HEK293T (cell line): Measurements from ENCODE around the gene DDI2.

ENCODE experiments used
- ARNT ChIP-seq: fragments of 450-650 bp; IDR thresholded peaks from 2 replicates; pipeline ENCODE4 v1.6.1; 2017; ENCODE audit warnings: mild to moderate bottlenecking
- BHLHE40 ChIP-seq: fragments of 450-650 bp; IDR thresholded peaks from 2 replicates; pipeline ENCODE4 v1.6.1; 2016; ENCODE audit warnings: mild to moderate bottlenecking, moderate library complexity, borderline replicate concordance
- ELF4 ChIP-seq: fragments of 450-650 bp; IDR thresholded peaks from 2 replicates; pipeline ENCODE4 v1.6.1; 2017; ENCODE audit warnings: antibody characterized with exemption
- FOXA1 ChIP-seq: fragments of 450-650 bp; IDR thresholded peaks from 2 replicates; pipeline ENCODE4 v1.6.1; 2016; ENCODE audit warnings: mild to moderate bottlenecking
- FOXM1 ChIP-seq: fragments of 450-650 bp; IDR thresholded peaks from 2 replicates; pipeline ENCODE4 v1.6.1; 2017; ENCODE audit warnings: mild to moderate bottlenecking, borderline replicate concordance
- HDGF ChIP-seq: fragments of 450-650 bp; IDR thresholded peaks from 2 replicates; pipeline ENCODE4 v1.6.1; 2017; ENCODE audit warnings: antibody characterized with exemption, borderline replicate concordance
- L3MBTL2 ChIP-seq: fragments of 450-650 bp; conservative IDR thresholded peaks from 2 replicates; pipeline ENCODE4 v1.6.1; 2016; ENCODE audit warnings: mild to moderate bottlenecking
- LEF1 ChIP-seq: fragments of 450-650 bp; IDR thresholded peaks from 2 replicates; pipeline ENCODE4 v1.6.1; 2017; ENCODE audit warnings: mild to moderate bottlenecking, borderline replicate concordance
- NFRKB ChIP-seq: fragments of 450-650 bp; IDR thresholded peaks from 2 replicates; pipeline ENCODE4 v1.6.1; 2016; ENCODE audit warnings: mild to moderate bottlenecking, moderate library complexity
- SP1 ChIP-seq: fragments of 450-650 bp; IDR thresholded peaks from 2 replicates; pipeline ENCODE4 v1.6.1; 2017
- SUZ12 ChIP-seq: fragments of 450-650 bp; IDR thresholded peaks from 2 replicates; pipeline ENCODE4 v1.6.1; 2016; ENCODE audit warnings: mild to moderate bottlenecking
- ZNF384 ChIP-seq: fragments of 450-650 bp; IDR thresholded peaks from 2 replicates; pipeline ENCODE4 v1.6.1; 2016
- TF ChIP-seq, protein P1 (sequence below): fragments of 450-650 bp; IDR thresholded peaks from 2 replicates; pipeline ENCODE4 v1.6.1; 2016

DNA sequence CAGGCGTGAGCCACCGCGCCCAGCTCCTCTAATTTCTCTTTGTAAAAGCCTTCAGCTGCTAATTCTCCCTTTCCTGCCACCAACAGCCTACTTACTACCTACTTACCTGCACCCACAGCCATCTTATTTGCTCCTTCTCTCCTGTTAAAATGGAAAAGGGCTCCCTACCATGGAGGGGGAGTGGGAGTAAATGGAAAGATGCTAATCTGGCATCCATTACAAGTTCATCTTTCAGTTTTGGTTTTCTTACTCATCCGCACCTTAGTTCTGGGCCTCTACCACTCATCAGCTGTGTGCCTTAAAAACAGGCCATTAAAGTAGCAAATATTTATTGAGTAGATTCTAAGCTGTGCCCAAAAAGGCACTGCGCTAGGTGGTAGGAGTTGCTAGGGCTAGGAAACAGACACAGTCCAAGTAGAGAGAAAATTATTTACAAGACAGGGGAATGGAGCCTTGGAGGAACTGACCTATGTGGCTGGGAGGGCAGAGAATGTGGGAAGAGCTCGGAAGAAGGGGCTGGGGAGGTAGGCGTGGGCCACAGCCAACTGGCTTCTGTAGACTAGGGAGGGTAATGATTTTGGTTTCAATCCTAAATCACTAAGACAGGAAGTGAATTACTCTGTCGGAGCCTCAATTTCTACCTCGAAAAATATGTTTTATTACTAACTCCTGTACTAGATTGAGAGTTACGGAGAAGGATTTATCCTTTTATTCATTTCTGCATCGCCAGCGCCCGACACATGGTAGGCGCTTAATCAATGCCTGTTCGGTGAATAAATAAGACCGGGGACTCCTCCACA is 685 bp upstream of the DDI2 start:
- TF ChIP-seq, protein P1, sequence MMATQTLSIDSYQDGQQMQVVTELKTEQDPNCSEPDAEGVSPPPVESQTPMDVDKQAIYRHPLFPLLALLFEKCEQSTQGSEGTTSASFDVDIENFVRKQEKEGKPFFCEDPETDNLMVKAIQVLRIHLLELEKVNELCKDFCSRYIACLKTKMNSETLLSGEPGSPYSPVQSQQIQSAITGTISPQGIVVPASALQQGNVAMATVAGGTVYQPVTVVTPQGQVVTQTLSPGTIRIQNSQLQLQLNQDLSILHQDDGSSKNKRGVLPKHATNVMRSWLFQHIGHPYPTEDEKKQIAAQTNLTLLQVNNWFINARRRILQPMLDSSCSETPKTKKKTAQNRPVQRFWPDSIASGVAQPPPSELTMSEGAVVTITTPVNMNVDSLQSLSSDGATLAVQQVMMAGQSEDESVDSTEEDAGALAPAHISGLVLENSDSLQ = peak; percentile 80
- TF ChIP-seq NFRKB (no peak), HDGF (peak; percentile 57; the same call in 1 of the 2 replicates), ZNF384 (no peak), SUZ12 (no peak), FOXM1 (no peak), BHLHE40 (no peak), L3MBTL2 (peak; percentile 54), ELF4 (no peak), FOXA1 (no peak), ARNT (no peak), LEF1 (no peak), SP1 (no peak)
